HepG2 (cell line): ENCODE measurements around the gene BOLA3. TPM values are rescaled to one million over a fixed set of nuclear protein-coding genes. Genes with fewer than 3 reads are reported as not detected.

Experiments used
- ELF3 ChIP-seq: IDR thresholded peaks from 2 replicates; pipeline ENCODE4 v1.6.1; 2016; ENCODE audit warnings: missing genetic modification reagents, missing compliant biosample characterization
- SOX5 ChIP-seq: IDR thresholded peaks from 2 replicates; pipeline ENCODE4 v1.6.1; 2016; ENCODE audit warnings: borderline replicate concordance
- SOX6 ChIP-seq, 2 experiments: fragments of 450-650 bp in 1 of 2; sonication (generic) in 1 of 2; formaldehyde crosslinking in 1 of 2; IDR thresholded peaks; 2 replicates each; pipeline versions ENCODE4 v1.4.0 to v1.6.1; 2017 to 2020; ENCODE audit warnings: antibody characterized with exemption in 1 of 2, mild to moderate bottlenecking in 1 of 2, missing genetic modification reagents in 1 of 2
- TEAD2 ChIP-seq: sonication (generic); formaldehyde crosslinking; IDR thresholded peaks from 2 replicates; pipeline ENCODE4 v1.9.0; 2021; ENCODE audit warnings: missing genetic modification reagents
- XBP1 ChIP-seq: sonication (generic); formaldehyde crosslinking; IDR thresholded peaks from 2 replicates; pipeline ENCODE4 v1.5.0; 2020; ENCODE audit warnings: missing genetic modification reagents
- ZFP36 ChIP-seq: fragments of 150-350 bp; IDR thresholded peaks from 2 replicates; pipeline ENCODE4 v1.6.1; 2018; ENCODE audit warnings: borderline replicate concordance, low read length, low read depth; ENCODE audit not compliant: partially characterized antibody
- ZNF446 ChIP-seq: sonication (generic); formaldehyde crosslinking; IDR thresholded peaks from 2 replicates; pipeline ENCODE4 v1.5.0; 2020; ENCODE audit warnings: mild to moderate bottlenecking, missing genetic modification reagents
- ZSCAN21 ChIP-seq: sonication (generic); formaldehyde crosslinking; IDR thresholded peaks from 2 replicates; pipeline ENCODE4 v1.8.0; 2022; ENCODE audit warnings: mild to moderate bottlenecking, missing genetic modification reagents, moderate library complexity, borderline replicate concordance
- polyA plus RNA-seq, 8 experiments: library from polyadenylated mRNA; depleted of rRNA in 3 of 8; stranded (reverse) in 7 of 8; unstranded in 1 of 8; fragments of >200 nt; fragmentation: Illumina TruSeq in 4 of 8; extraction: Trizol in 4 of 8; gene quantifications; 2 replicates each; pipeline versions ENCODE4 v1.2.1 to v1.2.3, GENCODE V29; 2011 to 2016; ENCODE audit warnings: low read depth in 4 of 8, missing spikeins in 1 of 8, mixed read lengths in 1 of 8; ENCODE audit not compliant: insufficient read depth in 1 of 8
- total RNA-seq, 5 experiments: library from RNA; depleted of rRNA; stranded (reverse); fragments of >200 nt; fragmentation: Illumina TruSeq; extraction: Trizol; gene quantifications; 2 replicates each; pipeline ENCODE4 v1.2.3, GENCODE V29; 2016; ENCODE audit warnings: low read depth in 1 of 5
- TF ChIP-seq, protein P1 (sequence below): sonication (generic); formaldehyde crosslinking; IDR thresholded peaks from 2 replicates; pipeline ENCODE4 v1.4.0; 2020; ENCODE audit warnings: mild to moderate bottlenecking, missing genetic modification reagents
- TF ChIP-seq, protein P2 (sequence below): sonication (generic); formaldehyde crosslinking; IDR thresholded peaks from 2 replicates; pipeline ENCODE4 v1.9.0; 2021; ENCODE audit warnings: missing genetic modification reagents, borderline replicate concordance
- TF ChIP-seq, protein P3 (sequence below): sonication (generic); IDR thresholded peaks from 2 replicates; pipeline ENCODE4 v1.6.1; 2016; ENCODE audit warnings: low read depth, borderline replicate concordance

BOLA3 gene
- total and polyA plus RNA-seq, 2 of the 13 experiments (the other 11 are each of a cell fraction or from before 2014, with no cell fraction given), result 89.7 to 170 TPM

DNA sequence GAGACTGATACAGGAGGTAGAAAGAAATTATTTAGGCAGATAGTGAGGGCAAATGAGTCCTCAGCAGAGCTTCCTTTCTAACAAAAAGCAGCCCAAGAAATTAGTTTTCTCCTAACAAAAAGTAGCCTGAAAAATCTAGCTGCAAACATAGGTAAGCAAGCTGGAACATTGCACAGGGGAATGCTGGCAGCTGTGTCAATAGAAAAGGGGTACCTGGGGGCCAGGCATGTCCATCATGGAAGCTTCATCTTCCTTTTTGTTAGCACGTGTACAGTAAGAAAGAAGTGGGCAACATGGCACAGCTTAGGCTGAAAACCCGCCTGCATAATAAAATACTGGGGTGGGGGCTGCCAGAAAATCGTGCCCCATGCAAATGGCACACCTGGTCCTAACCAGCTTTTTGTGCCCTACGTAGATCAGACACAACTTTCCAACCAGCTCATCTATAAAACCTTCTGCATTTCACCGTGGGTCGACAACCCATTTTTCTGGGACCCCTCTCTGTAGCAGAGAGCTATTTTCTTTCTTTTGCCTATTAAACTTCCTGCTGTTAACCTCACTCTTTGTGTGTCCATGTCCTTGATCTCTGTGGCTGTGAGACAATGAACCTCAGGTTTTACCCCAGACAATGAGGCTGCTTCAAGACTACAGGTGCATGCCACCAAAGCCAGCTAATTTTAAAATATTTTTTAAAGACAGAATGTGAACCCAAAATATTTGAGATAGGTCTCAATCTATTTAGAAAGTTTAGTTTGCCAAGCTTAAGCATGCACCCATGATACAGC lies 44.1 kb upstream of the BOLA3 start (continued):
- TF ChIP-seq, protein P1, sequence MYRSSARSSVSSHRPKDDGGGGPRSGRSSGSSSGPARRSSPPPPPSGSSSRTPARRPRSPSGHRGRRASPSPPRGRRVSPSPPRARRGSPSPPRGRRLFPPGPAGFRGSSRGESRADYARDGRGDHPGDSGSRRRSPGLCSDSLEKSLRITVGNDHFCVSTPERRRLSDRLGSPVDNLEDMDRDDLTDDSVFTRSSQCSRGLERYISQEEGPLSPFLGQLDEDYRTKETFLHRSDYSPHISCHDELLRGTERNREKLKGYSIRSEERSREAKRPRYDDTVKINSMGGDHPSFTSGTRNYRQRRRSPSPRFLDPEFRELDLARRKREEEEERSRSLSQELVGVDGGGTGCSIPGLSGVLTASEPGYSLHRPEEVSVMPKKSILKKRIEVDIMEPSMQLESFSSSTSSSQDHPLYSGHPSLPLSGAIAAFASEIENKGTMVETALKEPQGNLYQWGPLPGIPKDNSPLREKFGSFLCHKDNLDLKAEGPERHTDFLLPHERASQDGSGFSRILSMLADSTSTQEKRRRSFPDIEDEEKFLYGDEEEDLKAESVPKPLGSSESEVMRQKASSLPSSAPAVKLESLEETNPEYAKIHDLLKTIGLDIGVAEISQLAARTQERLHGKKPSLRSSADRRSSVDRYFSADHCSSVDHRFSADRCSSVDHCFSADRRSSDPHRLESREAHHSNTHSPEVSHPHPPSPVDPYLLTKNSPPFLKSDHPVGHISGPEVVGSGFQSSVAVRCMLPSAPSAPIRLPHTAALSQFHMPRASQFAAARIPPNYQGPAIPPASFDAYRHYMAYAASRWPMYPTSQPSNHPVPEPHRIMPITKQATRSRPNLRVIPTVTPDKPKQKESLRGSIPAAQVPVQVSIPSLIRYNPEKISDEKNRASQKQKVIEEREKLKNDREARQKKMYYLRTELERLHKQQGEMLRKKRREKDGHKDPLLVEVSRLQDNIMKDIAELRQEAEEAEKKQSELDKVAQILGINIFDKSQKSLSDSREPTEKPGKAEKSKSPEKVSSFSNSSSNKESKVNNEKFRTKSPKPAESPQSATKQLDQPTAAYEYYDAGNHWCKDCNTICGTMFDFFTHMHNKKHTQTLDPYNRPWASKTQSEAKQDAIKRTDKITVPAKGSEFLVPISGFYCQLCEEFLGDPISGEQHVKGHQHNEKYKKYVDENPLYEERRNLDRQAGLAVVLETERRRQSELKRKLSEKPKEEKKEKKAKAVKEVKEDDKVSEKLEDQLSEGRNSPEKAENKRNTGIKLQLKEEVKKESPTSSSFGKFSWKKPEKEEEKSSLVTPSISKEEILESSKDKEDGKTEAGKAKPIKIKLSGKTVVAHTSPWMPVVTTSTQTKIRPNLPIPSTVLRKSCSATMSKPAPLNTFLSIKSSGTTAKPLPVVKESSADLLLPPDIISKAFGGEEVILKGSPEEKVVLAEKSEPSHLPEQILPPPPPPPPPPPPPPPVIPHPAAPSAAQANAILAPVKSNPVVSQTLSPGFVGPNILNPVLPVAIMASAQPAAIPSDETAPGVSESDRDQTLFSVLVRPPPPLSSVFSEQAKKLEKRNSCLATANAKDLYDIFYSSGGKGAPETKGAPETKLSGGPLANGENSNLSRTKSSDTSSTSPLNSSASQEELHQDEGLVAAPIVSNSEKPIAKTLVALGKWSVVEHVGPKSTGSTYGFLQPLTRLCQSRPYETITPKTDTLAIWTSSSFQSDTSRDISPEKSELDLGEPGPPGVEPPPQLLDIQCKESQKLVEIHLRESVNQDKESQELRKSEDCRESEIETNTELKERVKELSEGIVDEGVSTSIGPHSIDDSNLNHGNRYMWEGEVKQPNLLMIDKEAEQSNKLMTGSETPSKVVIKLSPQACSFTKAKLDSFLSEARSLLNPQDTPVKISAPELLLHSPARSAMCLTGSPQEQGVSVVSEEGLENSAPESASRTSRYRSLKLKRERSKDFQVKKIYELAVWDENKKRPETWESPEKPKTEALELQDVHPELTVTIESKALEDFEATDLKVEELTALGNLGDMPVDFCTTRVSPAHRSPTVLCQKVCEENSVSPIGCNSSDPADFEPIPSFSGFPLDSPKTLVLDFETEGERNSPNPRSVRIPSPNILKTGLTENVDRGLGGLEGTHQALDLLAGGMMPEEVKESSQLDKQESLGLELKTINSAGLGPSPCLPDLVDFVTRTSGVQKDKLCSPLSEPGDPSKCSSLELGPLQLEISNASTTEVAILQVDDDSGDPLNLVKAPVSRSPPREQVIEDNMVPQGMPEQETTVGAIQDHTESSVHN (CRISPR knock-in tag), result no peak
- TF ChIP-seq ELF3 (CRISPR knock-in tag), result no peak
- no peak for TF ChIP-seq ZNF446 (CRISPR knock-in tag)
- TF ChIP-seq, protein P2, sequence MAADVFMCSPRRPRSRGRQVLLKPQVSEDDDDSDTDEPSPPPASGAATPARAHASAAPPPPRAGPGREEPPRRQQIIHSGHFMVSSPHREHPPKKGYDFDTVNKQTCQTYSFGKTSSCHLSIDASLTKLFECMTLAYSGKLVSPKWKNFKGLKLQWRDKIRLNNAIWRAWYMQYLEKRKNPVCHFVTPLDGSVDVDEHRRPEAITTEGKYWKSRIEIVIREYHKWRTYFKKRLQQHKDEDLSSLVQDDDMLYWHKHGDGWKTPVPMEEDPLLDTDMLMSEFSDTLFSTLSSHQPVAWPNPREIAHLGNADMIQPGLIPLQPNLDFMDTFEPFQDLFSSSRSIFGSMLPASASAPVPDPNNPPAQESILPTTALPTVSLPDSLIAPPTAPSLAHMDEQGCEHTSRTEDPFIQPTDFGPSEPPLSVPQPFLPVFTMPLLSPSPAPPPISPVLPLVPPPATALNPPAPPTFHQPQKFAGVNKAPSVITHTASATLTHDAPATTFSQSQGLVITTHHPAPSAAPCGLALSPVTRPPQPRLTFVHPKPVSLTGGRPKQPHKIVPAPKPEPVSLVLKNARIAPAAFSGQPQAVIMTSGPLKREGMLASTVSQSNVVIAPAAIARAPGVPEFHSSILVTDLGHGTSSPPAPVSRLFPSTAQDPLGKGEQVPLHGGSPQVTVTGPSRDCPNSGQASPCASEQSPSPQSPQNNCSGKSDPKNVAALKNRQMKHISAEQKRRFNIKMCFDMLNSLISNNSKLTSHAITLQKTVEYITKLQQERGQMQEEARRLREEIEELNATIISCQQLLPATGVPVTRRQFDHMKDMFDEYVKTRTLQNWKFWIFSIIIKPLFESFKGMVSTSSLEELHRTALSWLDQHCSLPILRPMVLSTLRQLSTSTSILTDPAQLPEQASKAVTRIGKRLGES (CRISPR knock-in tag), result no peak
- no peak for TF ChIP-seq TEAD2
- TF ChIP-seq ZSCAN21 (CRISPR knock-in tag), result no peak
- peak; percentile 45; the same call in 1 of the 2 replicates for TF ChIP-seq SOX5 (CRISPR knock-in tag)
- TF ChIP-seq SOX6 (IDR thresholded peaks at IDR 0.05), result no peak
- peak; percentile 55; the same call in 1 of the 2 replicates for TF ChIP-seq SOX6 (CRISPR knock-in tag; IDR thresholded peaks at IDR 0.05)
- TF ChIP-seq, protein P3, sequence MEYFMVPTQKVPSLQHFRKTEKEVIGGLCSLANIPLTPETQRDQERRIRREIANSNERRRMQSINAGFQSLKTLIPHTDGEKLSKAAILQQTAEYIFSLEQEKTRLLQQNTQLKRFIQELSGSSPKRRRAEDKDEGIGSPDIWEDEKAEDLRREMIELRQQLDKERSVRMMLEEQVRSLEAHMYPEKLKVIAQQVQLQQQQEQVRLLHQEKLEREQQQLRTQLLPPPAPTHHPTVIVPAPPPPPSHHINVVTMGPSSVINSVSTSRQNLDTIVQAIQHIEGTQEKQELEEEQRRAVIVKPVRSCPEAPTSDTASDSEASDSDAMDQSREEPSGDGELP, result peak; percentile 63; the same call in 1 of the 2 replicates
- TF ChIP-seq XBP1 (CRISPR knock-in tag), result no peak
- TF ChIP-seq ZFP36, result no peak
